ENCODE results near the gene LAMA2.

DNA sequence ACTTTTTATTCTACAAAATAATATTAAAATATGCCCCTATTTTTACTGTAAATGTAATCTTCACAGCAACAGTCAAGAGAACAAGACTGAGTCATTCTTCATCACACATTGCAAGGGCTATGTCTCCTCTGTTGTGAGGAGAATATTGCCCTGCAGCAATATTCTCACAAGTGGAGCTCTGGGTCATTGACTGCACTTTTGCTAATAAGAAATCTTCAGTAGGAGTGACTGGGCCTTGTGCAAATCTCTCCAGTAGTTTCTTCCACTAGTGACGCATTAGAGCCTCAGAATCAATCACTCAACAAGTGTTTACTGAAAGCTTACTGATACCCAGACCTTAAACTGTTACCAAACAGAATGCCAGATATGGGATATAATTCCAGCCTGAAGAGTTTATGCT lies 49.1 kb downstream of the LAMA2 start:
- TF ChIP-seq, protein P1, sequence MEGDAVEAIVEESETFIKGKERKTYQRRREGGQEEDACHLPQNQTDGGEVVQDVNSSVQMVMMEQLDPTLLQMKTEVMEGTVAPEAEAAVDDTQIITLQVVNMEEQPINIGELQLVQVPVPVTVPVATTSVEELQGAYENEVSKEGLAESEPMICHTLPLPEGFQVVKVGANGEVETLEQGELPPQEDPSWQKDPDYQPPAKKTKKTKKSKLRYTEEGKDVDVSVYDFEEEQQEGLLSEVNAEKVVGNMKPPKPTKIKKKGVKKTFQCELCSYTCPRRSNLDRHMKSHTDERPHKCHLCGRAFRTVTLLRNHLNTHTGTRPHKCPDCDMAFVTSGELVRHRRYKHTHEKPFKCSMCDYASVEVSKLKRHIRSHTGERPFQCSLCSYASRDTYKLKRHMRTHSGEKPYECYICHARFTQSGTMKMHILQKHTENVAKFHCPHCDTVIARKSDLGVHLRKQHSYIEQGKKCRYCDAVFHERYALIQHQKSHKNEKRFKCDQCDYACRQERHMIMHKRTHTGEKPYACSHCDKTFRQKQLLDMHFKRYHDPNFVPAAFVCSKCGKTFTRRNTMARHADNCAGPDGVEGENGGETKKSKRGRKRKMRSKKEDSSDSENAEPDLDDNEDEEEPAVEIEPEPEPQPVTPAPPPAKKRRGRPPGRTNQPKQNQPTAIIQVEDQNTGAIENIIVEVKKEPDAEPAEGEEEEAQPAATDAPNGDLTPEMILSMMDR (IDR thresholded peaks at IDR 0.05): no peak
- no peak for TF ChIP-seq POLR2A (IDR thresholded peaks at IDR 0.05)

All from right lobe of liver (tissue), 4 donors.